Naive thymus-derived CD4-positive, alpha-beta T cell (primary cell): Measurements from ENCODE around the gene KLHL5. TPM values are rescaled to one million over a fixed set of nuclear protein-coding genes. Genes with fewer than 3 reads are reported as not detected.
"Not testable (repeated sequence)": the region's sequence is repeated elsewhere in the genome, so short reads cannot be mapped to it uniquely, and the experiment has no call there.

ENCODE experiments used
- ATAC-seq: fragments of 150-1000 bp; cut with Tn5 transposase; 2 replicates; pipeline ENCODE4 v1.10.0; 2021; ENCODE audit warnings: mild to moderate bottlenecking, moderate library complexity
- CTCF ChIA-PET: fragments of 350-600 bp; sonication (Branson Sonifier 250); formaldehyde crosslinking; loops from one replicate; lab custom pipeline; 2021; ENCODE audit warnings: antibody characterized with exemption; lab: Charles Lee
- POLR2A ChIA-PET: fragments of 350-600 bp; sonication (Branson Sonifier 250); formaldehyde crosslinking; loops from one replicate; lab custom pipeline; 2021; ENCODE audit warnings: antibody characterized with exemption, inconsistent platforms; lab: Charles Lee
- DNase-seq, 9 donors: peaks; one replicate each; pipeline versions ENCODE4 v3.0.0 to v3.0.0-alpha.2; 2020 to 2022; ENCODE audit warnings: mixed read lengths in 1 of 9
- H3K27ac ChIP-seq: one replicate; pipeline ENCODE4 v1.7.0; 2013; ENCODE audit warnings: mild to moderate bottlenecking, low read depth, low read length, moderate library complexity
- H3K27me3 ChIP-seq, 2 donors: one replicate each; pipeline ENCODE4 v1.7.0; 2013; ENCODE audit warnings: low read length in 2 of 2, mild to moderate bottlenecking in 2 of 2, moderate library complexity in 2 of 2; ENCODE audit not compliant: control insufficient read depth in 2 of 2, insufficient read depth in 2 of 2
- H3K36me3 ChIP-seq, 3 experiments: 1 replicate in 2 of 3; 2 replicates in 1 of 3; pipeline ENCODE4 v1.7.0; 2013; ENCODE audit warnings: low read length in 3 of 3, mild to moderate bottlenecking in 3 of 3, moderate library complexity in 1 of 3; ENCODE audit not compliant: insufficient read depth in 3 of 3, control insufficient read depth in 2 of 3
- H3K4me1 ChIP-seq, 2 donors: one replicate each; pipeline ENCODE4 v1.7.0; 2013; ENCODE audit warnings: low read length in 2 of 2, mild to moderate bottlenecking in 2 of 2, moderate library complexity in 1 of 2; ENCODE audit not compliant: control insufficient read depth in 2 of 2, insufficient read depth in 2 of 2
- H3K4me3 ChIP-seq: 2 replicates; pipeline ENCODE4 v1.7.0; 2013; ENCODE audit warnings: mild to moderate bottlenecking, low read length
- H3K9me3 ChIP-seq, 3 experiments: 1 replicate in 2 of 3; 2 replicates in 1 of 3; pipeline ENCODE4 v1.7.0; 2013; ENCODE audit warnings: low read length in 3 of 3; ENCODE audit not compliant: control insufficient read depth in 2 of 3
- H3K27ac Mint-ChIP-seq, 9 donors: one replicate each; pipeline ENCODE4 v1.8.0; 2020 to 2022; ENCODE audit warnings: mixed read lengths in 9 of 9, mild to moderate bottlenecking in 8 of 9, moderate library complexity in 5 of 9, inconsistent platforms in 2 of 9
- H3K27me3 Mint-ChIP-seq, 5 donors: one replicate each; pipeline ENCODE4 v1.8.0; 2021 to 2022; ENCODE audit warnings: mixed read lengths in 5 of 5, mild to moderate bottlenecking in 1 of 5
- H3K36me3 Mint-ChIP-seq, 5 donors: one replicate each; pipeline ENCODE4 v1.8.0; 2020 to 2022; ENCODE audit warnings: mixed read lengths in 5 of 5, mild to moderate bottlenecking in 3 of 5, inconsistent platforms in 1 of 5
- H3K4me1 Mint-ChIP-seq, 7 donors: one replicate each; pipeline ENCODE4 v1.8.0; 2020 to 2022; ENCODE audit warnings: mixed read lengths in 7 of 7, mild to moderate bottlenecking in 3 of 7, inconsistent platforms in 1 of 7
- H3K4me3 Mint-ChIP-seq, 10 donors: one replicate each; pipeline ENCODE4 v1.8.0; 2020 to 2022; ENCODE audit warnings: mild to moderate bottlenecking in 10 of 10, mixed read lengths in 10 of 10, moderate library complexity in 6 of 10, inconsistent platforms in 2 of 10
- H3K9me3 Mint-ChIP-seq, 11 donors: one replicate each; pipeline ENCODE4 v1.8.0; 2020 to 2022; ENCODE audit warnings: mixed read lengths in 11 of 11, mild to moderate bottlenecking in 4 of 11, inconsistent platforms in 1 of 11, moderate library complexity in 1 of 11
- intact Hi-C, 2 donors: fragments of 100-400 bp; cut with micrococcal nuclease; formaldehyde crosslinking; loops; one replicate each; pipeline ENCODE4 v1.15.1; 2023
- polyA plus RNA-seq, 2 donors: library from polyadenylated mRNA; unstranded; fragments of 300-500 nt; fragmentation: Illumina TruSeq; gene quantifications; one replicate each; pipeline ENCODE4 v1.2.3, GENCODE V29; 2021
- total RNA-seq, 6 experiments: library from RNA in 5 of 6; stranded (reverse) in 5 of 6; gene quantifications; 1 replicate in 5 of 6; 2 replicates in 1 of 6; pipeline ENCODE4 v1.2.3 and lab custom pipeline; 2021 to 2026

The KLHL5 gene
- total and polyA plus RNA-seq, 7 experiments from 2014 or later, result 8.7 to 56.7 (median 25.6) TPM

DNA sequence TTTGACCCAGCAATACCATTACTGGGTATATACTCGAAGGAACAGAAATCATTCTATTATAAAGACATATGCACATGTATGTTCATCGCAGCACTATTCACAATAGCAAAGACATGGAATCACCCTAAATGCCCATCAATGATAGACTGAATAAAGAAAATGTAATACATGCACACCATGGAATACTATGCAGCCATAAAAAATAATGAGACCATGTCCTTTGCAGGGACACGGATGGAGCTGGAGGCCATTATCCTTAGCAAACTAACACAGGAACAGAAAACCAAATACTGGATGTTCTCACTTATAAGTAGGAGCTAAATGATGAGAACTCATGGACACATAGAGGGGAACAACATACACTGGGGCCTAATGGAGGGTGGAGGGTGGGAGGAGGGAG is 76.2 kb downstream of the KLHL5 start:
- DNase-seq, H3K27ac ChIP-seq, H3K4me3 ChIP-seq, H3K27me3 ChIP-seq, ATAC-seq, H3K27me3 Mint-ChIP-seq, H3K9me3 Mint-ChIP-seq, H3K4me3 Mint-ChIP-seq, H3K27ac Mint-ChIP-seq, H3K36me3 ChIP-seq, H3K9me3 ChIP-seq, H3K4me1 ChIP-seq, POLR2A ChIA-PET: not testable (repeated sequence)
- intact Hi-C loops, result loop anchor here in 1 of 2 donors (10.0 kb wide), 1 partner anchor 153 kb away; no protein-coding TSS in a partner anchor
- Mint-ChIP-seq H3K36me3 (peaks cover 0 to 25% (median 0%) of the 10 kb centered on the region in 5 donors), H3K4me1 (peaks cover 3 to 18% (median 12%) of the 10 kb centered on the region in 7 donors)
- CTCF ChIA-PET, result interaction anchor here (0.9 kb wide), 1 partner anchor 235 kb away, joined by 4 read pairs; no protein-coding TSS in a partner anchor

DNA sequence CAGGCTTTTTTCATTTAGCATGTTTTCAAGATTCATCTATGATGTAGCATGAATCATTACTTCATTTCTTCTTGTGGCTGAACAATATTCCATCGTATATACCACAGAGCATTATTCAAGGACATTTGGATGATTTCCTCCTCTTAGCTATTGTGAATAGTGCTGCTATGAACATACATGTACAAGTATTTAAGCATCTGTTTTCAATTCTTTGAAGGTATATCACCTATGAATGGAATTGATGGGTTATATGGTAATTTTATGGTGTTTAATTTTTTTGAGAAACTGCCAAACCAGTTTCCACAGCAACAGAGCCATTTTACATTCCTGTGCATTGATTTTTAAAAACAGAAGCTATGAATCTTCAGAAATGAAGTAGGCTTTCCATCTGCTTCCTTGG is 84.2 kb downstream of the KLHL5 start:
- ChIA-PET POLR2A (no interaction called here), CTCF (interaction anchor here (0.7 to 1.5 kb wide), 2 partner anchors 12 to 40 kb away, joined by 3 to 4 read pairs; no protein-coding TSS in a partner anchor)
- Histone ChIP-seq H3K4me1 (no peaks in the 10 kb centered on the region), H3K36me3 (no peaks in the 10 kb centered on the region), H3K9me3 (no peaks in the 10 kb centered on the region), H3K27ac (no peak overlapping the region), H3K4me3 (no peak overlapping the region), H3K27me3 (no peaks in the 10 kb centered on the region)
- no peak overlapping the region for H3K27ac Mint-ChIP-seq
- ATAC-seq, result no peak
- H3K4me3 Mint-ChIP-seq, result no peak overlapping the region
- DNase-seq, result no peak
- H3K27me3 Mint-ChIP-seq, result no peaks in the 10 kb centered on the region
- H3K36me3 Mint-ChIP-seq, result peaks cover 0 to 13% (median 0%) of the 10 kb centered on the region in 5 donors
- peaks cover 0 to 10% (median 0%) of the 10 kb centered on the region in 7 donors for H3K4me1 Mint-ChIP-seq
- intact Hi-C loops, result no loop called here
- no peaks in the 10 kb centered on the region for H3K9me3 Mint-ChIP-seq

DNA sequence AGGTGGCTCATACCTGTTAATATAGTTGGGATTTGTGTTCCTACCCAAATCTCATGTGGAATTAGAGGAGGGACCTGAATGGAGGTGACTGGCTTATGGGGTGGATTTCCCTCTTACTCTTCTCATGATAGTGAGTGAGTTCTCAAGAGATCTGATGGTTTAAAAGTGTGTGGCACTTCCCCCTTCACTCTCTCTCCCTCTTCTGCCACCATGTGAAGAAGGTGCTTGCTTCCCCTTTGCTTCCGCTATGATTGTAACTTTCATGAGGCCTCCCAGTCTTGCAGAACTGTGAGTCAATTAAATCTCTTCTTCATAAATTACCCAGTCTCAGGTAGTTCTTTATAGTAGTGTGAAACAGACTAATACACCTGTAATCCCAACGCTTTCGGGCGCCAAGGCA is 92.0 kb downstream of the KLHL5 start:
- Mint-ChIP-seq H3K4me1 (peaks cover 0 to 8% (median 0%) of the 10 kb centered on the region in 7 donors), H3K27ac (no peak overlapping the region), H3K27me3 (no peaks in the 10 kb centered on the region), H3K36me3 (peaks cover 0 to 3% (median 0%) of the 10 kb centered on the region in 5 donors), H3K4me3 (no peak overlapping the region), H3K9me3 (no peaks in the 10 kb centered on the region)
- Histone ChIP-seq H3K4me3 (no peak overlapping the region), H3K27me3 (no peaks in the 10 kb centered on the region), H3K36me3 (no peaks in the 10 kb centered on the region), H3K9me3 (no peaks in the 10 kb centered on the region), H3K27ac (no peak overlapping the region), H3K4me1 (no peaks in the 10 kb centered on the region)
- intact Hi-C loops, result no loop called here
- ATAC-seq, result no peak
- ChIA-PET POLR2A (no interaction called here), CTCF (no interaction called here)
- DNase-seq, result no peak

DNA sequence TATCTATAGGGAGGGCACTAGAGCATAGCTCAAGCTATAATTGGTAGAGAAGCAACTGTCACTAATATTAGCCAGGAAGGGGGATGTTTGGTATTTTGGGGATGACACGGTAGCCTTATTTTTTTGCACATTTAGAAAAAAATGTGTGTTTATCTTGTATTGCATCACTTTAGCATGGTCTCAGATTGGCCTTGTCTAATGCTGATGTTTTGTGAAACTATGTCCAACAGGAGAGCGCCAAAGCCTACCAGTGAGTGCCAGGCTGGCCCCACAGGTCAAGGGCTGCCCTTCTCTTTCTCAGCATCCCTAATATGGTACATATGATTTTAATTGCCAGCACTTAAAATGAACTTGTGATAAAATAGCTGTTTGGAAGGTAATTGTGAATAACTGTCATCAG is 95.5 kb downstream of the KLHL5 start:
- H3K9me3 Mint-ChIP-seq, result no peaks in the 10 kb centered on the region
- H3K4me3 Mint-ChIP-seq, result no peak overlapping the region
- ChIA-PET POLR2A (no interaction called here), CTCF (no interaction called here)
- no peak for ATAC-seq
- H3K4me1 Mint-ChIP-seq, result no peaks in the 10 kb centered on the region
- H3K27me3 Mint-ChIP-seq, result peaks cover 0 to 8% (median 0%) of the 10 kb centered on the region in 5 donors
- no peak for DNase-seq
- Histone ChIP-seq H3K4me1 (no peaks in the 10 kb centered on the region), H3K4me3 (no peak overlapping the region), H3K27ac (no peak overlapping the region), H3K27me3 (no peaks in the 10 kb centered on the region), H3K36me3 (no peaks in the 10 kb centered on the region), H3K9me3 (no peaks in the 10 kb centered on the region)
- intact Hi-C loops, result no loop called here
- no peaks in the 10 kb centered on the region for H3K36me3 Mint-ChIP-seq
- H3K27ac Mint-ChIP-seq, result no peak overlapping the region

DNA sequence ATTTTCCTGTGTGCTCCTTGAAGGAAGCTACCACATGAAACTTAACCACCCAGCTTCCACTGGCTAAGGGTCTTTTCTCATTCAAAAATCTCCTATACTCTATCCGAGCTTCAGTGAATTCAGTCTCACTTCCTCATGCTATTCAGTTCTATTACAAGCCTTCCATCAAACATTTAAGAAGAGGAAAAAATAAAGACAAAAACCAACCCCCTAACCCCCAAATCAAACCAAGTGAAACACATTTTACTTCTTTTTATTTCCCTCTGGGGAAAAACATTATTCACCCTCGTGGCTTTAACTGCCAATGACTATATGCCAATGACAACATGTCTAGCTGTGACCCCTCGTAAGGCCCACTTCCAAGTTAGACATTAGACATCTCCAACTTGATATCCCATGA is 104.1 kb downstream of the KLHL5 start:
- peaks cover 0 to 5% (median 2%) of the 10 kb centered on the region in 7 donors for H3K4me1 Mint-ChIP-seq
- peaks cover 0 to 6% (median 4%) of the 10 kb centered on the region in 5 donors for H3K36me3 Mint-ChIP-seq
- no peak overlapping the region for H3K27ac Mint-ChIP-seq
- Histone ChIP-seq H3K27ac (no peak overlapping the region), H3K4me1 (no peaks in the 10 kb centered on the region), H3K36me3 (no peaks in the 10 kb centered on the region), H3K9me3 (no peaks in the 10 kb centered on the region), H3K27me3 (no peaks in the 10 kb centered on the region), H3K4me3 (no peak overlapping the region)
- POLR2A ChIA-PET, result no interaction called here
- DNase-seq (no peak), ATAC-seq (peak; percentile 24)
- intact Hi-C loops, result no loop called here
- CTCF ChIA-PET, result interaction anchor here (0.6 to 1.3 kb wide), 2 partner anchors 11 to 31 kb away, joined by 3 read pairs; no protein-coding TSS in a partner anchor
- H3K27me3 Mint-ChIP-seq, result peaks cover 0 to 21% (median 4%) of the 10 kb centered on the region in 5 donors
- no peak overlapping the region for H3K4me3 Mint-ChIP-seq
- H3K9me3 Mint-ChIP-seq, result peaks cover 0 to 8% (median 6%) of the 10 kb centered on the region in 11 donors

DNA sequence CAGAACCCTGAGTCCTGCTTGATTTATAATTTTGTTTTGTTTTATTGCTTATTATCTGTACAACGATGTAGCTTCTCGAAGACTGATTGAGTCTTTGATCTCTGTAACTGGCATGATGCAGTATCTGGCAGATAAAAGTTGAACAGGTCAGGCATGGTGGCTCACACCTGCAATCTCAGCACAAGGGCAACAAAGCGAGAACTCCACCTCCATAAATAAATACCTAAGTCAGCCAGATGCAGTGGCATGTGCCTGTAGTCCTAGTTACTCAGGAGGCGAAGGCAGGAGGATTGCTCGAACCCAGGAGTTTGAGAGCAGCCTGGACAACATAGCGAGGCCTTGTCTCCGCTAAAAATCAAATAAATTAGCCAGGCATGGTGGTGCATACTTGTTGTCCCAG is 104.6 kb downstream of the KLHL5 start:
- peaks cover 0 to 6% (median 4%) of the 10 kb centered on the region in 5 donors for H3K36me3 Mint-ChIP-seq
- peaks cover 0 to 8% (median 6%) of the 10 kb centered on the region in 11 donors for H3K9me3 Mint-ChIP-seq
- ChIA-PET CTCF (interaction anchor here (0.6 kb wide), 1 partner anchor 12 kb away, joined by 3 read pairs; no protein-coding TSS in a partner anchor), POLR2A (no interaction called here)
- no peak overlapping the region for H3K27ac Mint-ChIP-seq
- intact Hi-C loops, result no loop called here
- Histone ChIP-seq H3K4me3 (no peak overlapping the region), H3K36me3 (no peaks in the 10 kb centered on the region), H3K27ac (no peak overlapping the region), H3K27me3 (no peaks in the 10 kb centered on the region), H3K4me1 (no peaks in the 10 kb centered on the region), H3K9me3 (no peaks in the 10 kb centered on the region)
- no peak for DNase-seq
- peaks cover 0 to 5% (median 2%) of the 10 kb centered on the region in 7 donors for H3K4me1 Mint-ChIP-seq
- H3K27me3 Mint-ChIP-seq, result peaks cover 0 to 23% (median 3%) of the 10 kb centered on the region in 5 donors
- no peak for ATAC-seq
- H3K4me3 Mint-ChIP-seq, result no peak overlapping the region

DNA sequence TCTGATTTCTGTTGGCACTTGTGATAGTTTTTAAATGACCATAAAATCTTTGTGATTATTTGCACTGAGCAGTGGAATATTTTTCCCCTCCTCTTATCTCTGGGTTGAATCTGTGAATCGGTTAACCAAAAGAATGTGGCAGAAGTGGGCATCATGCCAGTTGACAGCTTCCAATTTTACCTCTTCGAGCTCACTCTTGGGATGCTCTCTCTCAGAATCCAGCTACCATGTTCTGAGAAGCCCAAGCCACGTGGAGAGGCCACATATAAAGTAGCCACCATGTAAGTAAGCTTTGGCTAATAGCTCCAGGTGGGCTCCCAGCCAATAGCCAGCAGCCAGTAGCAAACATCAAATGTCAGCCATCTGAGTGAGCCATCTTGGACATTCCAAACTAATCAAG is 107.4 kb downstream of the KLHL5 start:
- Histone ChIP-seq H3K9me3 (no peaks in the 10 kb centered on the region), H3K4me3 (no peak overlapping the region), H3K4me1 (no peaks in the 10 kb centered on the region), H3K36me3 (no peaks in the 10 kb centered on the region), H3K27ac (no peak overlapping the region), H3K27me3 (no peaks in the 10 kb centered on the region)
- Mint-ChIP-seq H3K4me1 (peaks cover 0 to 5% (median 2%) of the 10 kb centered on the region in 7 donors), H3K27me3 (peaks cover 0 to 43% (median 0%) of the 10 kb centered on the region in 5 donors), H3K9me3 (peaks cover 0 to 7% (median 6%) of the 10 kb centered on the region in 11 donors), H3K4me3 (no peak overlapping the region), H3K27ac (no peak overlapping the region), H3K36me3 (peaks cover 0 to 6% (median 4%) of the 10 kb centered on the region in 5 donors)
- no peak for DNase-seq
- ATAC-seq, result no peak
- ChIA-PET POLR2A (no interaction called here), CTCF (no interaction called here)
- intact Hi-C loops, result no loop called here
